ENCODE measurements around the gene CCND2. TPM values are rescaled to one million over a fixed set of nuclear protein-coding genes. Genes with fewer than 3 reads are reported as not detected.

Gene CCND2
- total RNA-seq, 2 experiments from 2014 or later, result not detected

DNA sequence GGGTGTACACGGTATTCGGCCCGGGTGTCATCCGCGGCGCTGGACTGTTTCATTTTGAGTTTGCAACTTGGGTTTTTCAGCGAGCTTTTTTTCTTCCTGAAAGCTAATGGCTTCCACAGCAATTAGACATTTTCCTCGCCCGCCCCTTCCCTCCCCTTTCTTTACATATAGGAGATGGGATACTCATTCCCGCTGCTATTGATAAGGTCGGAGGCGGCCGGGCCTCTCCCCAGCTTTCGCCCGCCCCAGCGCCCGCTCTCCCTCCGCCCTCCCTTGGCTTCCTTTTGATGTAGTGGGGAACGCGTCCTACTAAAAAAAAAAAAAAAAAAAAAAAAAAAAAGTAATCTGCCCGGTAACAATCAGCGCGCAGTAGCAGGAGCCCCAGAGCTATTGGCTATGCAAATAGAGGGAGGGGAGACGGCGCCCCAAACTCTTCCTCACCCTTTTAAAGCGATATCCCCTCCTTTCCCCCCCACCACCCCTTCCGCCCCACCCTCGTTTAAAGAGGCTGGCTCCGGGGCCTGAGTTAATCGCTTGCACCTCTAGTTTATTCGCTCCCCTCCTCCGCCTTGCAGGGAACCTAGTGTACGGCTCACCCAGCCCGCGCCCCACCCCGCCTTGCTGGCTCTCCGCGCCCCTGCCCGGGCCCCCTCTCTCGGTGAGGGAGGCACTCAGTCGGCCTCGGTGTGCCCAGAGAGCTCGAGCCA lies 1.7 kb upstream of the CCND2 start:
- no peaks in the 10 kb centered on the region for H3K36me3 ChIP-seq (ENCODE audit: insufficient read depth, low read length)
- CTCF ChIA-PET (ENCODE audit: unreplicated experiment), result no interaction called here
- H3K9me2 ChIP-seq (ENCODE audit: insufficient read depth, low read length), result no peaks in the 10 kb centered on the region
- BruUV-seq (replicated peaks), result no TSS peak
- POLR2A ChIA-PET, result interaction anchor here (0.7 kb wide), 1 partner anchor 25 kb away, joined by 3 read pairs; no protein-coding TSS in a partner anchor
- H3K79me2 ChIP-seq (ENCODE audit: insufficient read depth, low read depth, low read length), result no peaks in the 10 kb centered on the region
- peak overlapping the region; percentile 30 for H3K4me3 ChIP-seq (ENCODE audit: low read depth, low read length, poor library complexity, severe bottlenecking)
- peak; percentile 21 for DNase-seq (ENCODE audit: low spot score)
- no peak overlapping the region for H2AFZ ChIP-seq (ENCODE audit: low read length)
- no peaks in the 10 kb centered on the region for H4K20me1 ChIP-seq (ENCODE audit: insufficient read depth, low read length)
- no peaks in the 10 kb centered on the region for H3K9me3 ChIP-seq (ENCODE audit: low read length)
- peak; percentile 97; the same call in 1 of the 2 replicates for TF ChIP-seq EZH2phosphoT487 (IDR thresholded peaks at IDR 0.05; ENCODE audit: borderline replicate concordance, low read depth, low read length)
- TF ChIP-seq, protein P1, sequence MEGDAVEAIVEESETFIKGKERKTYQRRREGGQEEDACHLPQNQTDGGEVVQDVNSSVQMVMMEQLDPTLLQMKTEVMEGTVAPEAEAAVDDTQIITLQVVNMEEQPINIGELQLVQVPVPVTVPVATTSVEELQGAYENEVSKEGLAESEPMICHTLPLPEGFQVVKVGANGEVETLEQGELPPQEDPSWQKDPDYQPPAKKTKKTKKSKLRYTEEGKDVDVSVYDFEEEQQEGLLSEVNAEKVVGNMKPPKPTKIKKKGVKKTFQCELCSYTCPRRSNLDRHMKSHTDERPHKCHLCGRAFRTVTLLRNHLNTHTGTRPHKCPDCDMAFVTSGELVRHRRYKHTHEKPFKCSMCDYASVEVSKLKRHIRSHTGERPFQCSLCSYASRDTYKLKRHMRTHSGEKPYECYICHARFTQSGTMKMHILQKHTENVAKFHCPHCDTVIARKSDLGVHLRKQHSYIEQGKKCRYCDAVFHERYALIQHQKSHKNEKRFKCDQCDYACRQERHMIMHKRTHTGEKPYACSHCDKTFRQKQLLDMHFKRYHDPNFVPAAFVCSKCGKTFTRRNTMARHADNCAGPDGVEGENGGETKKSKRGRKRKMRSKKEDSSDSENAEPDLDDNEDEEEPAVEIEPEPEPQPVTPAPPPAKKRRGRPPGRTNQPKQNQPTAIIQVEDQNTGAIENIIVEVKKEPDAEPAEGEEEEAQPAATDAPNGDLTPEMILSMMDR (conservative IDR thresholded peaks at IDR 0.05; ENCODE audit: low read length), result no peak
- intact Hi-C loops (cut with micrococcal nuclease; ENCODE audit: unreplicated experiment), result no loop called here
- H3K4me1 ChIP-seq (ENCODE audit: insufficient read depth, low read length, poor library complexity, severe bottlenecking), result peaks cover 18% of the 10 kb centered on the region
- peak overlapping the region; percentile 57 for H3K4me2 ChIP-seq (ENCODE audit: low read length)
- no peak overlapping the region for H3K27ac ChIP-seq (ENCODE audit: low read depth, low read length, poor library complexity, severe bottlenecking)

DNA sequence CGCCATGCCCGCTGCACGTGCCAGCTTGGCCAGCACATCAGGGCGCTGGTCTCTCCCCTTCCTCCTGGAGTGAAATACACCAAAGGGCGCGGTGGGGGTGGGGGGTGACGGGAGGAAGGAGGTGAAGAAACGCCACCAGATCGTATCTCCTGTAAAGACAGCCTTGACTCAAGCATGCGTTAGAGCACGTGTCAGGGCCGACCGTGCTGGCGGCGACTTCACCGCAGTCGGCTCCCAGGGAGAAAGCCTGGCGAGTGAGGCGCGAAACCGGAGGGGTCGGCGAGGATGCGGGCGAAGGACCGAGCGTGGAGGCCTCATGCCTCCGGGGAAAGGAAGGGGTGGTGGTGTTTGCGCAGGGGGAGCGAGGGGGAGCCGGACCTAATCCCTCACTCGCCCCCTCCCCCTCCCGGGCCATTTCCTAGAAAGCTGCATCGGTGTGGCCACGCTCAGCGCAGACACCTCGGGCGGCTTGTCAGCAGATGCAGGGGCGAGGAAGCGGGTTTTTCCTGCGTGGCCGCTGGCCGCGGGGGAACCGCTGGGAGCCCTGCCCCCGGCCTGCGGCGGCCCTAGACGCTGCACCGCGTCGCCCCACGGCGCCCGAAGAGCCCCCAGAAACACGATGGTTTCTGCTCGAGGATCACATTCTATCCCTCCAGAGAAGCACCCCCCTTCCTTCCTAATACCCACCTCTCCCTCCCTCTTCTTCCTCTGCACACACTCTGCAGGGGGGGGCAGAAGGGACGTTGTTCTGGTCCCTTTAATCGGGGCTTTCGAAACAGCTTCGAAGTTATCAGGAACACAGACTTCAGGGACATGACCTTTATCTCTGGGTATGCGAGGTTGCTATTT lies 914 bp upstream of the CCND2 start:
- POLR2A ChIA-PET, result no interaction called here
- no peaks in the 10 kb centered on the region for H3K79me2 ChIP-seq (ENCODE audit: insufficient read depth, low read depth, low read length)
- no peaks in the 10 kb centered on the region for H3K36me3 ChIP-seq (ENCODE audit: insufficient read depth, low read length)
- BruUV-seq (replicated peaks), result no TSS peak
- no peak overlapping the region for H3K4me3 ChIP-seq (ENCODE audit: low read depth, low read length, poor library complexity, severe bottlenecking)
- no peaks in the 10 kb centered on the region for H4K20me1 ChIP-seq (ENCODE audit: insufficient read depth, low read length)
- peaks cover 18% of the 10 kb centered on the region for H3K4me1 ChIP-seq (ENCODE audit: insufficient read depth, low read length, poor library complexity, severe bottlenecking)
- TF ChIP-seq EZH2phosphoT487 (IDR thresholded peaks at IDR 0.05; ENCODE audit: borderline replicate concordance, low read depth, low read length), result no peak
- TF ChIP-seq, protein P1 (conservative IDR thresholded peaks at IDR 0.05; ENCODE audit: low read length), result no peak
- no peak overlapping the region for H2AFZ ChIP-seq (ENCODE audit: low read length)
- H3K4me2 ChIP-seq (ENCODE audit: low read length), result 0 out of 2 replicates have a peak overlapping the region, but pooled peaks have one; percentile 57
- H3K9me3 ChIP-seq (ENCODE audit: low read length), result no peaks in the 10 kb centered on the region
- intact Hi-C loops (cut with micrococcal nuclease; ENCODE audit: unreplicated experiment), result no loop called here
- no peak for DNase-seq (ENCODE audit: low spot score)
- H3K9me2 ChIP-seq (ENCODE audit: insufficient read depth, low read length), result no peaks in the 10 kb centered on the region
- H3K27ac ChIP-seq (ENCODE audit: low read depth, low read length, poor library complexity, severe bottlenecking), result no peak overlapping the region
- CTCF ChIA-PET (ENCODE audit: unreplicated experiment), result no interaction called here

Data from OCI-LY7 (cell line).